Uterus (tissue), 2 donors: Measurements from ENCODE around the gene CKM.

Experiments
- CTCF ChIP-seq, 4 experiments: fragments of 200-600 bp in 2 of 4; fragments of 450-650 bp in 2 of 4; sonication (generic) in 2 of 4; IDR thresholded peaks; one replicate each; pipeline ENCODE4 v1.5.1; 2016 to 2019; ENCODE audit warnings: antibody characterized with exemption in 4 of 4, mild to moderate bottlenecking in 2 of 4, moderate library complexity in 1 of 4
- POLR2A ChIP-seq, 2 donors: fragments of 450-650 bp; IDR thresholded peaks; one replicate each; pipeline ENCODE4 v1.6.1; 2016; ENCODE audit warnings: antibody characterized with exemption in 2 of 2, mild to moderate bottlenecking in 1 of 2, moderate library complexity in 1 of 2

- TF ChIP-seq CTCF (IDR thresholded peaks at IDR 0.05) (no peak), POLR2A (IDR thresholded peaks at IDR 0.05) (no peak)
These were observed 25.9 kb upstream of the CKM start for GRCh38 chr19:45348367-45349125.
